D341Med (cell line): ENCODE data around the gene SLC19A1.

Experiments used
- DNase-seq: peaks from one replicate; pipeline ENCODE4 v3.0.0; 2012; ENCODE audit warnings: low spot score

The SLC19A1 gene

DNA sequence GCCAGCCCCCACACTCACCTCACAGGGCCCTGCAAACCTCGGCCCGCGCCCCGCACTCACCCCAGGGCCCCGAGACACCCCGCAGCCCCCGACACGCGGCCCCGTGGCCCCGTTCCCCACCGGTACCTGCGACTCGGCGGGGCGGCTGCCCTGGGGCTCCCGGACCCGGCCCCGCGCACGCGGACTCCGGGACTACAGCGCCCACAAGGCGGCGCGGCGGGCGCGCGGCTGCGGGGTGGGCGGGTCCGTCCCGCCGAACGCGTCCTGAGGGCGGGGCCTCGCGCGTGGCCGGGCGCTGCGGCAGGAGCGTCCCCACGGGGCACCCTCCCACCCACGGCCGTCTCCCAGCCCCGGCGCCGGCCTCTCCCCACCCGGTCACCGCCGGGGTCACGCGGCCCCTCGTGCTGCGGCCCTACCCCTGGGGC lies at the start of gene SLC19A1:
TSS of gene SLC19A1 (minus strand) at position 199 of the 425 bp plus-strand sequence. CDS start 4,481 bp downstream, outside the sequence.
- DNase-seq: peak; percentile 99

DNA sequence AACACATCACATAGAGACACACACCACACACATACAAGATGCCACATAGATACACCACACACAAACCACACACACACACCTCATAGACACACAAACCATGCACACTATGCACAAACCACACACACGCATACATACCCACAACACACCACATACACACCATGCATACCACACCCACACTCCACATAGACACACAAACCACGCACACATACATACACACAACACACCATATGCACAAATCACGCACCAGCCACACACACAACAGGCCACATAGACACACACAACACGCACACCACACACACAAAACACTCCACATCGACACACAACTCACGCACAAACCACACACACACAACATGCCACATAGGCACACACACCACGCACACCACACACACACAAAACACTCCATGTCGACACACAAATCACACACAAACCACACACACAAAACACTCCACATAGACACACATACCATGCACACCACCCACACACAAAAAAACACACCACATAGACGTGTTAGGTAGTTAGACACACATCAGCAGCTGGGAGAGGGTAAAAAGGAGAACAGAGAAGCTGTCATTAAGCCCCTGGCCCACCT lies 49.5 kb upstream of the SLC19A1 start:
- DNase-seq: no peak

DNA sequence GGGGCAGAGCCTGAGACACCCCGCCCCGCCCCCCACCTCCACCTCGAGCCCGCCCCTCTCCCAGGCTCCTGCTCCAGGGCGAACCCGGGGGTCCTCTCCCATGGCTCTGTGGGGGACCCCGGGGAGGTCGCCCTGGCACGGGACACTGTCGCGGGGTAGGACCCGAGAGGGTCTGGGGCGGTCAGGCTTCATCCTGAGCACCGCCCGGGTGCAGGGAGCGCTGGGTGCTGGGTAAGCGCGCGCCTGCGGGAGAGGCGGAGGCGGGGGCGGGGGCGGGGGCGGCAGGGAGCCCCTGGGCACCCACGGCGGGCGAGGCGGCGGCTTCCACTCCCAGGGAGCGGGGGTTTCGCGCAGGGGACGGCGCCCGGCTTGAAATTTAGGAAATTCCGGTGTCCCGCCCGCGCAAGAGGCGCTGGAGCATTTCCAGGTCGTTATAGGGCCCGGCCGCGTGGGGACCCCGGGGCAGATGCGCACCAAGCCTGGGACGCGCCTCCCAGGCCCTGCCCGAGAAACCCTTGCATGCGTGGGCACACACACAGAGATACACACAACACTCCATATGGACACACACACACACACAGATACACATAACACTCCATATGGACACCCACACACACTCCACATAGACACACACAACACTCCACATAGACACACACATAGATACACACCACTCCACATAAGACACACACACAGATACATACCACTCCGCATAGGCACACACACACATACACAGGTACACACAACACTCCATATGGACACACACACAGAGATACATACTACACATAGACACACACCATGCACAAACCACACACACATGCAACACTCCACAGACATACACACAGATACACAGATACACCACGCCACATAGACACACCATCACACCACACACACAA lies 48.7 kb upstream of the SLC19A1 start:
- no peak for DNase-seq

DNA sequence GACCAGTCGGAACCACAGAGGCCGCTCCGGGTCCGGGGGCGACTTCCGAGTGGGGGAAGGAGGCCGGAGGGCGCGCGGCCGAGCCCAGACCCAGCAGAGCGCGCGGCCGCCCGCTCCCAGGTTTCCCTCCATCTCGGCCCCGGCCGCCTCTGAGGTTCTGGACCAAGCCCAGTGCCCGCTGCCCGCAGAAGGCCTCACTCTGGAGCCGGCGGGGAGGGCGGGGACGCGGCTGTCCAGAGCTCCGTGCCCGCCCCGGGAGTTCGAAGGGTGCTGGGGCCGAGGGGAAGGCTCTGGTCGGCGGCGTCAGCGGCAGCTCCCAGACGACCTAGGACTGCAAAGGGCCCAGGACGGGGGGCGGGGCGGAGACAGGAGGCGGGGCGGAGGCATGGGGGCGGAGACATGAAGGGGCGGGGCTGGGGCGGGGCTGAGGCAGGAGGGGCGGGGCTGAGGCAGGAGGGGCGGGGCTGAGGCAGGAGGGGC lies 48.0 kb upstream of the SLC19A1 start:
- DNase-seq: peak; percentile 94

DNA sequence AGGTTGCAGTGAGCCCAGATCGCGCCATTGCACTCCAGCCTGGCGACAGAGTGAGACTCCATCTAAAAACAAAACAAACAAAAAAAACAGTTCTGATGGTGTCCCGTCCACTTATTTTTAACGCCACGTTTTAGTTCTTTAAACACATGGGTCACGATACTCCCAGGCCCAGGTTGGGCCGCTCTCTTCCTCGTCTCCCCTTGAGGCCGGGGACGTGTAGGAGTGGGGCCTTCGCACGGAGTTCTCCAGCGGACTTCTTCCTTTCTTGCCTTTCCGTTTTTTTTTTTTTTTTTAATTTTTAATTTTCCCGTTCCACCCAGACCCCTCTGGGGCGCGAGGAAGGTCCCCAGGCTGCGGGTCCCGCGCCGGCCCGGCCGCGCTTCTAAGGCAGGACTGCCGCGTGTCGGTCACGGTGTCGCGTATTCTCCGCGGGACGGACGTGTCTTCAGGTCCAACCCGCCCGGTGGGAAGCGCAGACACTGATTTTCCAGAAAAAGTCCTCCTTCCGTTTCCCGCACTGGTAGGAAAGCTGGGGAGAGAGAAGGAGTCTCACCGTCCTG lies 47.5 kb upstream of the SLC19A1 start:
- no peak for DNase-seq

DNA sequence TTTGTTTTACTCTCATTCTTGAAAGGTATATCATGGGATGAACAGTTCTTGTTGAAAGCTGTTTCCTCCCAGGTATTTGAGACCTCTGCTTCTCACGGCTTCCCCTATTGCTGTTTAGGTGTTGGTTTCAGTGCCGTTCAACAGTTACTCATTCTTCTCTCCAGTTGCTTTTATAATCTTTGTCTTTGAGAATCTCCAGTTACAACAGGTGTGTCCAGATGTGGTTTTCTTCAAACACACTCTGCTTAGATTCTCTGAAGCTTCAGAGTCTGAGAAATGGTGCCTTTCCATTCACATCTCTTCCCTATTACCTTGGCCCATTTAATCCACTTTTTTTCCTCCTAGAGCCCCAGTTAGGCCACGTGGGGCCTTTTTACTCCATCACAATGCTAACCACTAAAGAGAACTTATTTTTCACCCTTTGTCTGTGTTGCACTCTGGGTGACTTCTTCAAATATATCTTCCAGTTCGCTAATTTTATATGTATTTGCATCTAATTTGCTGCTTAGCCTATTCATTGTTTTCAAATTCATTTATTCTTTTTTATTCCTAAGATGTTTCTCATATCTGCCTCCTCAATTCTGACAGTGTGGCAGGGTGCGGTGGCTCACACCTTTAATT lies 46.7 kb upstream of the SLC19A1 start:
- no peak for DNase-seq

DNA sequence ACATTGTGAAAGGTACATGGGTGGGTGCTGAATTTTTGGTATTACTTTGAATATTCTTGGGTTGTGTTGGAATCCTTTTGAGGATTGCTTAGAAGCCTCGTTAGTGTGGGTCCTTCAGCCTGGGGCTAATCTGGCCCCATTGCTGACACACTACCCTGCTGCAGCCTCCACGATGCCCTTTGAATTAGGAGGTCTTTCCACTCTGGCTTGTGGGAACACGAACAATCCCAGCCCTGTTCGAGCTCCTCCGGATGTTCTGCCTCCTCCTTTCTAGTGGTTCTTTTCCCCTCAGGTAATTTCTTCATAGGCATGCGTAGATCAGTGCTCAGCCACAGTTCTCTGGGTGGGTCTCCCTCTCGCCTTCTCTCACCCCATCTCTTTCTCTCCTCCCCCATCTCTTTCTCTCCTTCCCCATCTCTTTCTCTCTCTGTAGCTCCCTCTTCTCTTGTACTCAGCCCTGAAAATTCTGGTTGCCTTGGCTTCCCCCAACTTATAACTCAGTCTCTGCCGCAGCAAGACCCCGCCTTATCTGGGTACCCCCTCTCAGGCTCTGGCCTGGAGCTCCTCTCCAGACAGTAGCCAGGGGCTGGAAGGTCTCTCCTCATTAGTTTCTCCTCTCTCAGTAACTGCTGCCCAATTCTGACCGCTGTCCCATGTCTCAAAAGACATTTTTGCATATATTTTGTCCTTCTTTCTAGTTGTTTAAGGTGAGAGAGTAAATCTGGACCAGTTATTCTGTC lies 46.0 kb upstream of the SLC19A1 start:
- DNase-seq: no peak

DNA sequence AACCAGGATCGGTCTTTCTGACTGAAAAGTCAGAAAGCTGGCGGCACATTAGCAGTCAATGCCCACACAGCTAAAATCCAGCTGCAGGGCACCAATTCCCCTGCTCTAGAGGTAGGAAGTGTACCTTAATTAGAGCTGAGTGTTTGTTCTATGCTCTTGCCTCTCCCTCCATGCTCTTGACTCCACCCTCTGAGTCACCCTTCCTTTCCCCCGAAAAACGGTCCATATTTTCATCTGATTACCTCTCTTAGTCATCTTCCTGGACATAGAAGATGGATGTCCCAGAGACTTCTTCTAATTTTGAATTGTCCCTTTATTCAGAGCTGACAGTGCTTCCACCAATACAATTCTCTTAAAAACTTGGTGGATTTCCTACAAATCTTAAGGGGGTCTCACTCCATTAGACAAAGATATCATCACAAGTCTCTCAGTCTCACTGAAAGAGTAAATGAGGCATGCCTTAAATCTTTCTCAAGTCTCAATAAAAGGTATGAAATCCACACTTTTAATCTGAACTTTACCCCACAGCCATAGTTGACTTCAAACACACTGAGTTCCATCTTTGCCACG lies 44.1 kb upstream of the SLC19A1 start:
- no peak for DNase-seq

DNA sequence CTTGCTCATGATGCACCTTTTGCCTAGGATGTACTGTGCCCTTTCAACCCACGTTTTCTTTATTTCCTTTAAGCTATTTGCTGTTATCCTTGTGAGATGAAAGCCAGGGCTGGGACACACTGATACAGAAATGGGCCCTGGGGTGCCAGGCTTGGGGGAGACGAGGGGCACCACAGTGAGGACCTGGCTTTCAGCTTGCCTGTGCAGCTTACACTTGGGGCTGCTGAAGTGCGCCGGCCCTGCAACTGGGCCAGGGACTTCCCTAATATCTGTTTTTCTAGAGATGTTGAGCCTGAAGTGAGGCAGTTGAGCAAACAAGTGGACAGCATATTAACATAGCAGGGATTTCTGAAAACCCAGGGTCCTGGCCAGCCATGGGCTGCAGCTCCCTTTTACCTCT lies 42.5 kb upstream of the SLC19A1 start:
- no peak for DNase-seq

DNA sequence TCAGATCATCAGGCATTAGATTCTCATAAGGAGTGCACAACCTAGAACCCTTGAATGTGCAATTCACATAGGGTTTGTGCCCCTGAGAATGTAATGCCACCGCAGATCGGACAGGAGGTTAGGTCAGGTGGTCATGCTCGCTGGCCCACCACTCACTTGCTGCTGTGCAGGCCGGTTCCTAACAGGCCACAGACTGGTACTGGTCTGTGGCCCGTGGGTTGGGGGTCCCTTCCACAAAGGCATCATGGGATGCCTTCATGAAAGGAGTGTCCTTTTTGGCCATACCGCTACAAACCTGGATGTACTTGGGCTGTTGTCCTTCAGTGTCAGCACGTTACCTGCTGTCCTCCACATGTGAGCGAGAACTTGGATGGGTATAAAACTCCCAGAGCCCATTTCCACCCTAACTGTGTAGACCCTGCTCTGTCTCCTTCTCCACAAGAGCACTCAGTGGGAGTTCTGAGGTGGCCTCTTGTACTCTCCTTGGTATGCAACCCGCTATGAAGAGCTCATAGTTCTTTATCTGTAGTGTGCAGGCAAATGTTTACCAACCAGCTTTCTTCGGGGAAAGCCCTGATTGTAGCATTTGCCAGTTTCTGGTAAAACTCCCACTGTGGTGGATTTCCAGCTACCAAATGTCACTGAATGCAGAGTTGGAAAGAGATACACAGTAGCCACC lies 41.7 kb upstream of the SLC19A1 start:
- DNase-seq: no peak

DNA sequence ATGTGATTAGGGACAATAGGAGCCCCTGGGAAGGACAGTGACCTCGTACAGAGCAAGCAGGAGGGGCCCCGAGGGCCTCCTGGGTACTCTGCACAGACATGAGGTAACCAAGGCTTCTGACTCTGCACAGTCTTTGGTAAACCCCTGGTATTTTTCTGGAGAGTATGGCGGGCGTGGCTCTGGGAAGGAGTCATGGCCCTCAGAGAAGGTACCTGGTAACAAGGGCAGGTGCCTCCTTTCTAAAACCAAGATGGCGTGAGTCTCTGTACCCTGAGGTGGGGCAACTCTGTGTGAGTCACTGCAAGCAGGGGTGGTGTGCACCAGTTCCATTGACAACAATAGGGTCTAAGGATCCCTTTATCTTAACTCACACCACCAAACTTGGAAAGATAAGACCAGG lies 39.9 kb upstream of the SLC19A1 start:
- no peak for DNase-seq

DNA sequence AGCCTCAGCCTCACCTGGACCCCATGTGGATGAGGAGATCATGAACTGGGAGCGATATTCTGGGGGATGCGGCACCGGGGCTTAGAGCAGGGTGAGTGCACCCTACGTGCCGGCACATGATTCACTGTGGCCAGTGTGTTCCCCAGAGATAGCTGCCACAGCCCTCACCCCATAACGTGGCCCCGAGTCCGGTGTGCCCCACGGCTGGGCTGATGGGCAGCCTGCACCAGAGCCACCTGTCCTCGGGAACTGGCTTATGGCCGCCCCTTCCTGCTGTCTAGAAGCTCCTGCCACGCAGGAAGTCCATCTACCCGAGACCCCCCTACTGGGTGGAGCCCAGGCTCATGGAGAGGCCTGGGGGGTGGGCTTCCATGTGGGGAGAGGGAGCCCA lies 39.1 kb upstream of the SLC19A1 start:
- DNase-seq: no peak

DNA sequence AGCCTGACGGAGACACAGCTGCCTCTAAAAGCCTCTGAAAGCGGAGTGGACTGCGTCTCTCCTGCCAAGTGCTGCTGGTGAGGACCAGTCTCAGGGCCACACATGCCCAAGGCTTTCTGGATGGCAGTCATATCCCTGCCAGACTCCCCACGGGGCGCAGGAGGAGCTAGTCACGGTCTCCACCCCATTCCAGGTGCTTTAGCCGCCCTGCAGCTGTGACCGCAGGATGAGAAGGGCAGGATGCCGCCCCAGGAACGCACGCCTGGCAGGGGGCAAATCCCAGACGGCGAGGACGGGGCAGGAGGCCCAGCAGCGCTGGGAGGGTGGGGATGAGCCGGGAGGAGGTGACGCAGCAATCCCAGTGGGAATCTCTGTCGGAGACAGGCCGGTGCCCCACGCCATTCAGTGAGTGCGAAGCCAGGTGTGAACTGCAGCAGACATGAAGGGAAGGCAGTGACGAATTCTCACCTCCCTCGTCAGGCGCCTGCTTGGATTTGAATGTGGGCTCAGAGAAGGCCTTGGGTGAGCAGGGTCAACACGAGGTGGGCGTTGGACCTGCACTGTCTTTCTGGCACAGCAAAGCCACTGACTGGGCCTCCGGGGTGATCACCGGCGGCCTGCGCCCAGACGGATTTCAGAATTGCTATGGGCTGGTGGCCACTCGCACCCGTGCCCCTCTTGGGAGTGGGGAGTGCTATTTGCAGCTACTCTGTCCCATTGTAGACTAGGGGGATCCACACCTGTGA lies 38.5 kb upstream of the SLC19A1 start:
- DNase-seq: no peak

DNA sequence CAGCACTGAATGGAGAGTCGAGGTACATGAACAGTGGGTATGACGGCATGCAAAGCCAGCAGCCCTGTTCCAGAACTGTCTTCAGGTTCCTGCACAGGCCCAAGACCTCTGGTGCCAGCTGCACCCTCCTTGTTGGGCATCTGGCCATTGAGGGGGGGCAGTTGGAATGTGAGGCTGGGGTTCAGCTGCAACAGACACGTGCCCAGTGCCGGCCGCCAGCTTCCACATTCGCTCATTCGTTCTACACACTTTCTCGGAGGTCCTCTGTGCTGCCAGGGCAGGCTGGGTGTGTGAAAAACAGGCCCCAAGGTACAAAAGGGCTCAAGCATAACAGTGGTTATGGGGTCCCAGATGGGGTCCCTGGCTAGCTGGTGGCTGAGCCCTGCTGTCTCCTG lies 37.9 kb upstream of the SLC19A1 start:
- DNase-seq: no peak

DNA sequence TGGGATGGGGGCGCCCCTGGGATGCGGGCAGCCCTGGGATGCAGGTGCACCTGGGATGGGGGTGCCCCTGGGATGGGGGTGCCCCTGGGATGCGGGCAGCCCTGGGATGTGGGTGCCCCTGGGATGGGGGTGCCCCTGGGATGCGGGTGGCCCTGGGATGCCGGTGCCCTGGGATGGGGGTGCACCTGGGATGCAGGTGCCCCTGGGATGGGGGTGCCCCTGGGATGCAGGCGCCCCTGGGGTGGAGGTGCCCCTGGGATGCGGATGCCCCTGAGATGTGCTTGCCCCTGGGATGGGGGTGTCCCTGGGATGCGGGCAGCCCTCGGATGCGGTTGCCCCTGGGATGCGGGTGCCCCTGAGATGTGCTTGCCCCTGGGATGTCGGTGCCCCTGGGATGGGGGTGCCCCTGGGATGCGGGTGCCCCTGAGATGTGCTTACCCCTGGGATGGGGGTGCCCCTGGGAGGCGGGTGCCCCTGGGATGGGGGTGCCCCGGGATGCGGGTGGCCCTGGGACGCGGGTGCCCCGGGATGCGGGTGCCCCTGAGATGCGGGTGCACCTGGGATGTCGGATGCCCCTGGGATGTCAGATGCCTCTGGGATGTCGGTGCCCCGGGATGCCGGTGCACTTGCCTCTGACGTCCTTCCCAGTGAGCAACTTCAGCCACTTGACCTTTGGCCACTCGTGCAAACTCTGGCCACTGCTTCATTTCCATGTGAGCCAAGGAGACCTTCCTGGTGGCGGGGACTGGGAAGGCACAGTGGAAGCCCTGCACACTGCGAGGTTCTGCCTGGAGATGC lies 37.3 kb upstream of the SLC19A1 start:
- no peak for DNase-seq

DNA sequence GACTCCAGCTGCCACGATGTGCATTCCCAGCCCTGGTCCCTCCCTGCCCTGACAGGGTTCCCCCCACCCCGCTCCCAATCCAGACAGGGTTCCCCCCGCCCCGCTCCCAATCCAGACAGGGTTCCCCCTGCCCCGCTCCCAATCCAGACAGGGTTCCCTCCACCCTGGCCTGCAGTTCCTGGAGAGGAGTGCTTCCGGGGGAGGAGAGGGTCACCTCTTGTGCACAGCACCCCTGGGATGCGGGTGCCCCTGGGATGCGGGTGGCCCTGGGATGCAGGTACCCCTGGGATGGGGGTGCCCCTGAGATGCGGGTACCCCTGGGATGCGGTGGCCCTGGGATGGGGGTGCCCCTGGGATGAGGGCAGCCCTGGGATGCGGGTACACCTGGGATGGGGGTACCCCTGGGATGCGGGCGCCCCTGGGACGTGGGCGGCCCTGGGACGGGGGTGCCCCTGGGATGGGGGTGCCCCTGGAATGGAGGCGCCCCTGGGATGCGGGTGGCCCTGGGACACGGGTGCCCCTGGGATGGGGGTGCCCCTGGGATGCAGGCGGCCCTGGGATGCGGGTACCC lies 36.7 kb upstream of the SLC19A1 start:
- no peak for DNase-seq

DNA sequence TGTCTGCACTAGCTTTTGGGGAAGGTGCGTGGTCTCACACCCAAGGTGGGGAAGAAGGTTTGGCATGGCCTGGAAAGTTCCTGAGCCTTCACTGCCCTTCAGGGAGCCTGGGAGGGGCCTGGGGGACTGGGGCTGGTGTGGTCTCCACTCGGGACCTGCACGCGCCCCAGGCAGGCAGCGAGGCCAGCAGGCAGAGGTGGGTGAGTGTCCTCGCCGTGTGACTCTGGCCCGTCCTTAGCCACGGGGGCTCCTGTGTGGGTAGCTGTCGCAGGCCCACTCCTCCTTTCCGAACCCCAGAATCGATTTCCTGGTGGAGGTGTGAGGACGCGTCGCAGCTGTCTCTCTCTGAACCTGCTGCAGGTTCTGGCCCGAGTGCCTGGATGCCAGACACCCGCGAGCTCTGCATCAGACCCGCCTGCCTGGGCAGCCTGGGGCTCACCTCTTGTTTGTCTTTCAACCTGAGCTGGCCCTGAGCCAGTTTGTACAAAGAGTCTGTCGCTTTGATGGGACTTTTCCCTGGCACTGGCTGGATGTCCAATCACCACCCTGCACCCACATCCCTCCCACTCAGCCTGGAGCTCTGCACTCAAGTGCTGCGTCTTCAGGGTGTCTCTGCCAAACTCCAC lies 36.0 kb upstream of the SLC19A1 start:
- DNase-seq: no peak

DNA sequence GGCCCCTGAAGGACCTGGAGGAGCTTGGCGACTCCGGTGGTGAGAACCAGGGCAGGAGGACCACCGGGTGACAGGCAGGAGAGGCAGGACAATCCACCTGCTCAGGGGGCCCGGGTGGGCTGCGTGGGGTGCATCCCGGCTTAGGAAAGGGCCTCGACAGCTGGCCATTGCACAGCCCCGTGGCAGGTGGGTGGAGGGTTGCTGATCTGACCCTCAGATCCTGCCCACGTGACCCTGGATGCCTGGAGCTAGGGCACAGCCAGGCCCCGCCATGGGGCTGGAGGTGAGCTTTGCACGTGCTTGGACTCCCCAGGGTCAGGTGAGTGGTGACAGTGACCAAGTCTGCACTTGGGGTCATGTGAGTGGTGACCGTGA lies 35.5 kb upstream of the SLC19A1 start:
- no peak for DNase-seq
